HEK293 (cell line): Measurements from ENCODE around the gene FMNL1.

Experiments
- GLIS1 ChIP-seq: fragments of 450-650 bp; formaldehyde crosslinking; IDR thresholded peaks from 2 replicates; pipeline ENCODE4 v1.5.1; 2016; ENCODE audit warnings: missing biosample characterization, missing genetic modification characterization
- SP7 ChIP-seq: fragments of 450-650 bp; formaldehyde crosslinking; IDR thresholded peaks from 2 replicates; pipeline ENCODE4 v1.5.1; 2016; ENCODE audit warnings: missing biosample characterization, missing genetic modification characterization
- ZBTB17 ChIP-seq: fragments of 450-650 bp; formaldehyde crosslinking; IDR thresholded peaks from 2 replicates; pipeline ENCODE4 v1.5.1; 2016; ENCODE audit warnings: missing biosample characterization, missing genetic modification characterization
- ZBTB48 ChIP-seq: fragments of 450-650 bp; formaldehyde crosslinking; IDR thresholded peaks from 2 replicates; pipeline ENCODE4 v1.5.1; 2016; ENCODE audit warnings: missing biosample characterization, missing genetic modification characterization
- ZBTB7A ChIP-seq: fragments of 450-650 bp; formaldehyde crosslinking; IDR thresholded peaks from 2 replicates; pipeline ENCODE4 v1.5.1; 2016; ENCODE audit warnings: low read depth, missing biosample characterization, missing genetic modification characterization
- ZBTB8A ChIP-seq: fragments of 450-650 bp; formaldehyde crosslinking; IDR thresholded peaks from 2 replicates; pipeline ENCODE4 v1.5.1; 2016; ENCODE audit warnings: missing biosample characterization, missing genetic modification characterization
- ZEB2 ChIP-seq: fragments of 450-650 bp; formaldehyde crosslinking; IDR thresholded peaks from 2 replicates; pipeline ENCODE4 v1.5.1; 2016; ENCODE audit warnings: missing biosample characterization, missing genetic modification characterization
- ZFHX2 ChIP-seq: fragments of 450-650 bp; formaldehyde crosslinking; conservative IDR thresholded peaks from 2 replicates; pipeline ENCODE4 v1.5.1; 2016; ENCODE audit warnings: missing biosample characterization, missing genetic modification characterization
- ZIC2 ChIP-seq: fragments of 450-650 bp; formaldehyde crosslinking; IDR thresholded peaks from 2 replicates; pipeline ENCODE4 v1.5.1; 2016; ENCODE audit warnings: missing biosample characterization, missing genetic modification characterization
- ZNF112 ChIP-seq: fragments of 450-650 bp; formaldehyde crosslinking; IDR thresholded peaks from 2 replicates; pipeline ENCODE4 v1.5.0; 2017; ENCODE audit warnings: missing biosample characterization, missing genetic modification characterization
- ZNF2 ChIP-seq: fragments of 450-650 bp; formaldehyde crosslinking; IDR thresholded peaks from 2 replicates; pipeline ENCODE4 v1.5.1; 2016; ENCODE audit warnings: missing biosample characterization, missing genetic modification characterization
- ZNF24 ChIP-seq: fragments of 450-650 bp; formaldehyde crosslinking; IDR thresholded peaks from 2 replicates; pipeline ENCODE4 v1.5.1; 2016; ENCODE audit warnings: missing biosample characterization, missing genetic modification characterization
- ZNF341 ChIP-seq: fragments of 450-650 bp; formaldehyde crosslinking; IDR thresholded peaks from 2 replicates; pipeline ENCODE4; 2016; ENCODE audit warnings: low read depth, missing biosample characterization, missing genetic modification characterization
- ZNF629 ChIP-seq: fragments of 450-650 bp; formaldehyde crosslinking; IDR thresholded peaks from 2 replicates; pipeline ENCODE4 v1.5.1; 2017; ENCODE audit warnings: missing biosample characterization, missing genetic modification characterization
- ZNF843 ChIP-seq: fragments of 450-650 bp; formaldehyde crosslinking; IDR thresholded peaks from 2 replicates; pipeline ENCODE4 v1.5.1; 2016; ENCODE audit warnings: missing biosample characterization, missing genetic modification characterization
- ZSCAN16 ChIP-seq: fragments of 450-650 bp; formaldehyde crosslinking; IDR thresholded peaks from 2 replicates; pipeline ENCODE4 v1.5.1; 2016; ENCODE audit warnings: missing biosample characterization, missing genetic modification characterization
- ZXDB ChIP-seq: fragments of 450-650 bp; formaldehyde crosslinking; IDR thresholded peaks from 2 replicates; pipeline ENCODE4 v1.5.1; 2016; ENCODE audit warnings: missing biosample characterization, missing genetic modification characterization
- TF ChIP-seq, protein P1 (sequence below): fragments of 450-650 bp; formaldehyde crosslinking; conservative IDR thresholded peaks from 2 replicates; pipeline ENCODE4 v1.5.1; 2016; ENCODE audit warnings: low read depth, missing biosample characterization, missing genetic modification characterization
- TF ChIP-seq, protein P2 (sequence below): fragments of 450-650 bp; formaldehyde crosslinking; IDR thresholded peaks from 2 replicates; pipeline ENCODE4 v1.5.1; 2017; ENCODE audit warnings: missing biosample characterization, missing genetic modification characterization
- TF ChIP-seq, protein P3 (sequence below): fragments of 450-650 bp; formaldehyde crosslinking; IDR thresholded peaks from 2 replicates; pipeline ENCODE4 v1.5.1; 2016; ENCODE audit warnings: missing biosample characterization, missing genetic modification characterization, borderline replicate concordance
- TF ChIP-seq, protein P4 (sequence below): fragments of 450-650 bp; formaldehyde crosslinking; IDR thresholded peaks from 2 replicates; pipeline ENCODE4 v1.5.1; 2016; ENCODE audit warnings: missing biosample characterization, missing genetic modification characterization
- TF ChIP-seq, protein P5 (sequence below): fragments of 450-650 bp; IDR thresholded peaks from 2 replicates; pipeline ENCODE4 v1.5.1; 2018; ENCODE audit warnings: missing biosample characterization, mild to moderate bottlenecking, missing genetic modification characterization

Gene FMNL1

DNA sequence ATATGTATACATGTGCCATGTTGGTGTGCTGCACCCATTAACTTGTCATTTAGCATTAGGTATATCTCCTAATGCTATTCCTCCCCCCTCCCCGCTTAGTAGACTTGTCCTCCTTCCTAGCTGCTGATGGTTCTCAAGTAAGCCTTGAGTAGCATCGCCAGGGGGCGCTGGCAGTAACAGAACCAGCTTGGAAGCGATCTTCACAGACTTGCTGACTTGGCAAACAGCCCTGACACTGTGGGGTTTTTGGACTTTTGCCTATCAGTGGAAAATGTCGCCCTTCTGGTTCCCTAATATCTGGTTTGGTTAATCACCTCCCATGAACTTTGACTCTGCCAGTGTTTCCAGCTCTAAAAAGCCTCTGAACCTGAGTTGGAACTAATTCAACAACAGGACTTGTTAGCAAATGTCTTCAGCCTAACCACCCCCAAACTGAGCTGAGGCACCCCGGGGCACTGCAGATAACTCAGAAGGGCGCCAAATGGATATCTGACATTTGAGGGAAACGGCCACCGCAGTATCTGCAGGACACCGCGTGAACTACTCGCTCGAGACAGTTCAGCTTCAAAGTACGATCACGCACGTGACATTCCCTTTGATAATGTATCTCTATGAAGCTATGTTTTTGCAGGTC lies 55.6 kb downstream of the FMNL1 start (continued):
- TF ChIP-seq, protein P1, sequence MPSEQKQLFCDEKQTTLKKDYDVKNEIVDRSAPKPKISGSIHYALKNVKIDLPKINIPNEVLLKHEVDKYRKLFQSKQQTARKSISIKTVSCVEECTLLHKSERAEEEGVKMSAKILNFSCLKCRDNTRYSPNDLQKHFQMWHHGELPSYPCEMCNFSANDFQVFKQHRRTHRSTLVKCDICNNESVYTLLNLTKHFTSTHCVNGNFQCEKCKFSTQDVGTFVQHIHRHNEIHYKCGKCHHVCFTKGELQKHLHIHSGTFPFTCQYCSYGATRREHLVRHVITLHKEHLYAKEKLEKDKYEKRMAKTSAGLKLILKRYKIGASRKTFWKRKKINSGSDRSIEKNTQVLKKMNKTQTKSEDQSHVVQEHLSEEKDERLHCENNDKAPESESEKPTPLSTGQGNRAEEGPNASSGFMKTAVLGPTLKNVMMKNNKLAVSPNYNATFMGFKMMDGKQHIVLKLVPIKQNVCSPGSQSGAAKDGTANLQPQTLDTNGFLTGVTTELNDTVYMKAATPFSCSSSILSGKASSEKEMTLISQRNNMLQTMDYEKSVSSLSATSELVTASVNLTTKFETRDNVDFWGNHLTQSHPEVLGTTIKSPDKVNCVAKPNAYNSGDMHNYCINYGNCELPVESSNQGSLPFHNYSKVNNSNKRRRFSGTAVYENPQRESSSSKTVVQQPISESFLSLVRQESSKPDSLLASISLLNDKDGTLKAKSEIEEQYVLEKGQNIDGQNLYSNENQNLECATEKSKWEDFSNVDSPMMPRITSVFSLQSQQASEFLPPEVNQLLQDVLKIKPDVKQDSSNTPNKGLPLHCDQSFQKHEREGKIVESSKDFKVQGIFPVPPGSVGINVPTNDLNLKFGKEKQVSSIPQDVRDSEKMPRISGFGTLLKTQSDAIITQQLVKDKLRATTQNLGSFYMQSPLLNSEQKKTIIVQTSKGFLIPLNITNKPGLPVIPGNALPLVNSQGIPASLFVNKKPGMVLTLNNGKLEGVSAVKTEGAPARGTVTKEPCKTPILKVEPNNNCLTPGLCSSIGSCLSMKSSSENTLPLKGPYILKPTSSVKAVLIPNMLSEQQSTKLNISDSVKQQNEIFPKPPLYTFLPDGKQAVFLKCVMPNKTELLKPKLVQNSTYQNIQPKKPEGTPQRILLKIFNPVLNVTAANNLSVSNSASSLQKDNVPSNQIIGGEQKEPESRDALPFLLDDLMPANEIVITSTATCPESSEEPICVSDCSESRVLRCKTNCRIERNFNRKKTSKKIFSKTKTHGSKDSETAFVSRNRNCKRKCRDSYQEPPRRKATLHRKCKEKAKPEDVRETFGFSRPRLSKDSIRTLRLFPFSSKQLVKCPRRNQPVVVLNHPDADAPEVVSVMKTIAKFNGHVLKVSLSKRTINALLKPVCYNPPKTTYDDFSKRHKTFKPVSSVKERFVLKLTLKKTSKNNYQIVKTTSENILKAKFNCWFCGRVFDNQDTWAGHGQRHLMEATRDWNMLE (tag by site-specific recombination), result 0 out of 2 replicates have a peak, but pooled peaks have one; percentile 13
- peak; percentile 25; the same call in 1 of the 2 replicates for TF ChIP-seq ZXDB (tag by site-specific recombination)
- no peak for TF ChIP-seq ZNF112 (tag by site-specific recombination)
- TF ChIP-seq, protein P2, sequence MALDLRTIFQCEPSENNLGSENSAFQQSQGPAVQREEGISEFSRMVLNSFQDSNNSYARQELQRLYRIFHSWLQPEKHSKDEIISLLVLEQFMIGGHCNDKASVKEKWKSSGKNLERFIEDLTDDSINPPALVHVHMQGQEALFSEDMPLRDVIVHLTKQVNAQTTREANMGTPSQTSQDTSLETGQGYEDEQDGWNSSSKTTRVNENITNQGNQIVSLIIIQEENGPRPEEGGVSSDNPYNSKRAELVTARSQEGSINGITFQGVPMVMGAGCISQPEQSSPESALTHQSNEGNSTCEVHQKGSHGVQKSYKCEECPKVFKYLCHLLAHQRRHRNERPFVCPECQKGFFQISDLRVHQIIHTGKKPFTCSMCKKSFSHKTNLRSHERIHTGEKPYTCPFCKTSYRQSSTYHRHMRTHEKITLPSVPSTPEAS (tag by site-specific recombination), result no peak
- TF ChIP-seq SP7 (tag by site-specific recombination), result peak; percentile 54; the same call in 1 of the 2 replicates
- peak; percentile 34; the same call in 1 of the 2 replicates for TF ChIP-seq ZNF24
- TF ChIP-seq, protein P3, sequence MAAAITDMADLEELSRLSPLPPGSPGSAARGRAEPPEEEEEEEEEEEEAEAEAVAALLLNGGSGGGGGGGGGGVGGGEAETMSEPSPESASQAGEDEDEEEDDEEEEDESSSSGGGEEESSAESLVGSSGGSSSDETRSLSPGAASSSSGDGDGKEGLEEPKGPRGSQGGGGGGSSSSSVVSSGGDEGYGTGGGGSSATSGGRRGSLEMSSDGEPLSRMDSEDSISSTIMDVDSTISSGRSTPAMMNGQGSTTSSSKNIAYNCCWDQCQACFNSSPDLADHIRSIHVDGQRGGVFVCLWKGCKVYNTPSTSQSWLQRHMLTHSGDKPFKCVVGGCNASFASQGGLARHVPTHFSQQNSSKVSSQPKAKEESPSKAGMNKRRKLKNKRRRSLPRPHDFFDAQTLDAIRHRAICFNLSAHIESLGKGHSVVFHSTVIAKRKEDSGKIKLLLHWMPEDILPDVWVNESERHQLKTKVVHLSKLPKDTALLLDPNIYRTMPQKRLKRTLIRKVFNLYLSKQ (tag by site-specific recombination), result no peak
- peak; percentile 56 for TF ChIP-seq GLIS1 (tag by site-specific recombination)
- TF ChIP-seq ZBTB48, result 0 out of 2 replicates have a peak, but pooled peaks have one; percentile 19
- TF ChIP-seq ZNF341, result peak; percentile 81
- TF ChIP-seq, protein P4, sequence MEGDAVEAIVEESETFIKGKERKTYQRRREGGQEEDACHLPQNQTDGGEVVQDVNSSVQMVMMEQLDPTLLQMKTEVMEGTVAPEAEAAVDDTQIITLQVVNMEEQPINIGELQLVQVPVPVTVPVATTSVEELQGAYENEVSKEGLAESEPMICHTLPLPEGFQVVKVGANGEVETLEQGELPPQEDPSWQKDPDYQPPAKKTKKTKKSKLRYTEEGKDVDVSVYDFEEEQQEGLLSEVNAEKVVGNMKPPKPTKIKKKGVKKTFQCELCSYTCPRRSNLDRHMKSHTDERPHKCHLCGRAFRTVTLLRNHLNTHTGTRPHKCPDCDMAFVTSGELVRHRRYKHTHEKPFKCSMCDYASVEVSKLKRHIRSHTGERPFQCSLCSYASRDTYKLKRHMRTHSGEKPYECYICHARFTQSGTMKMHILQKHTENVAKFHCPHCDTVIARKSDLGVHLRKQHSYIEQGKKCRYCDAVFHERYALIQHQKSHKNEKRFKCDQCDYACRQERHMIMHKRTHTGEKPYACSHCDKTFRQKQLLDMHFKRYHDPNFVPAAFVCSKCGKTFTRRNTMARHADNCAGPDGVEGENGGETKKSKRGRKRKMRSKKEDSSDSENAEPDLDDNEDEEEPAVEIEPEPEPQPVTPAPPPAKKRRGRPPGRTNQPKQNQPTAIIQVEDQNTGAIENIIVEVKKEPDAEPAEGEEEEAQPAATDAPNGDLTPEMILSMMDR (tag by site-specific recombination), result peak; percentile 55
- peak; percentile 47; the same call in 1 of the 2 replicates for TF ChIP-seq ZIC2 (tag by site-specific recombination)
- no peak for TF ChIP-seq ZFHX2
- no peak for TF ChIP-seq ZSCAN16
- TF ChIP-seq ZNF843 (tag by site-specific recombination), result no peak
- peak; percentile 80 for TF ChIP-seq ZNF2 (tag by site-specific recombination)
- TF ChIP-seq, protein P5, sequence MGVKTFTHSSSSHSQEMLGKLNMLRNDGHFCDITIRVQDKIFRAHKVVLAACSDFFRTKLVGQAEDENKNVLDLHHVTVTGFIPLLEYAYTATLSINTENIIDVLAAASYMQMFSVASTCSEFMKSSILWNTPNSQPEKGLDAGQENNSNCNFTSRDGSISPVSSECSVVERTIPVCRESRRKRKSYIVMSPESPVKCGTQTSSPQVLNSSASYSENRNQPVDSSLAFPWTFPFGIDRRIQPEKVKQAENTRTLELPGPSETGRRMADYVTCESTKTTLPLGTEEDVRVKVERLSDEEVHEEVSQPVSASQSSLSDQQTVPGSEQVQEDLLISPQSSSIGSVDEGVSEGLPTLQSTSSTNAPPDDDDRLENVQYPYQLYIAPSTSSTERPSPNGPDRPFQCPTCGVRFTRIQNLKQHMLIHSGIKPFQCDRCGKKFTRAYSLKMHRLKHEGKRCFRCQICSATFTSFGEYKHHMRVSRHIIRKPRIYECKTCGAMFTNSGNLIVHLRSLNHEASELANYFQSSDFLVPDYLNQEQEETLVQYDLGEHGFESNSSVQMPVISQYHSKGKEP (tag by site-specific recombination), result 0 out of 2 replicates have a peak, but pooled peaks have one; percentile 45
- TF ChIP-seq ZEB2, result peak; percentile 39; the same call in 1 of the 2 replicates
- TF ChIP-seq ZBTB8A (tag by site-specific recombination), result peak; percentile 66
- TF ChIP-seq ZNF629 (tag by site-specific recombination), result peak; percentile 59; the same call in 1 of the 2 replicates
- peak; percentile 75; the same call in 1 of the 2 replicates for TF ChIP-seq ZBTB17
- no peak for TF ChIP-seq ZBTB7A (tag by site-specific recombination)
- TF ChIP-seq, all 188 proteins: peak for 24
